SK-N-SH (cell line): ENCODE results near the gene ABHD12. TPM values are rescaled to one million over a fixed set of nuclear protein-coding genes. Genes with fewer than 3 reads are reported as not detected.

Experiments used
- CTCF ChIA-PET: fragments of 300-600, 350-600 bp; formaldehyde crosslinking; extraction: SDS; loops from one replicate; lab custom pipeline; 2021; lab: Yijun Ruan, JAX
- POLR2A ChIA-PET: fragments of 350-600 bp; sonication (Branson Sonifier 250); formaldehyde crosslinking; extraction: SDS; loops from one replicate; lab custom pipeline; 2020; ENCODE audit warnings: antibody characterized with exemption, inconsistent platforms; lab: Yijun Ruan, JAX
- DNase-seq: peaks from one replicate; pipeline ENCODE4 v3.0.0; 2012
- H2AFZ ChIP-seq: fragments of 200-600 bp; sonication (generic); 2 replicates; pipeline ENCODE4 v1.8.1; 2016; ENCODE audit warnings: antibody characterized with exemption, mild to moderate bottlenecking, low read depth
- H3F3A ChIP-seq: fragments of 200-600 bp; sonication (generic); replicated peaks from 2 replicates; pipeline ENCODE3; 2016; ENCODE audit warnings: antibody characterized with exemption, mild to moderate bottlenecking; ENCODE audit not compliant: insufficient read depth
- H3K27ac ChIP-seq, 2 experiments: fragments of 200-500 bp in 1 of 2; fragments of 200-600 bp in 1 of 2; sonication (Bioruptor generic) in 1 of 2; sonication (generic), shearing (Covaris generic) in 1 of 2; 2 replicates each; pipeline versions ENCODE4 v1.5.1 to v1.6.1; 2014 to 2016; ENCODE audit warnings: low read depth in 2 of 2, inconsistent platforms in 1 of 2, low read length in 1 of 2, mild to moderate bottlenecking in 1 of 2, mixed read lengths in 1 of 2
- H3K27me3 ChIP-seq: fragments of 200-600 bp; sonication (generic), shearing (Covaris generic); 2 replicates; pipeline ENCODE4 v1.6.1; 2016; ENCODE audit warnings: mixed run types; ENCODE audit not compliant: insufficient read depth
- H3K36me3 ChIP-seq, 2 experiments: fragments of 200-500 bp in 1 of 2; fragments of 200-600 bp in 1 of 2; sonication (Bioruptor generic) in 1 of 2; sonication (generic) in 1 of 2; replicated peaks in 1 of 2; 2 replicates each; pipeline versions ENCODE3 to v1.5.1; 2014 to 2016; ENCODE audit warnings: low read length in 1 of 2, mild to moderate bottlenecking in 1 of 2; ENCODE audit not compliant: insufficient read depth in 2 of 2, control insufficient read depth in 1 of 2
- H3K4me1 ChIP-seq, 2 experiments: fragments of 200-500 bp in 1 of 2; fragments of 200-600 bp in 1 of 2; sonication (Bioruptor generic) in 1 of 2; sonication (generic), shearing (Covaris generic) in 1 of 2; 2 replicates each; pipeline versions ENCODE4 v1.5.1 to v1.6.1; 2014 to 2016; ENCODE audit warnings: low read depth in 1 of 2, low read length in 1 of 2, mixed run types in 1 of 2; ENCODE audit not compliant: insufficient read depth in 2 of 2, control insufficient read depth in 1 of 2
- H3K4me2 ChIP-seq: fragments of 200-600 bp; sonication (generic), shearing (Covaris generic); 2 replicates; pipeline ENCODE4 v1.6.1; 2017; ENCODE audit warnings: mixed run types
- H3K4me3 ChIP-seq, 2 experiments: fragments of 200-500 bp in 1 of 2; fragments of 200-600 bp in 1 of 2; sonication (Bioruptor generic) in 1 of 2; sonication (generic), shearing (Covaris generic) in 1 of 2; 2 replicates each; pipeline versions ENCODE4 v1.5.1 to v1.8.1; 2014 to 2016; ENCODE audit warnings: low read depth in 2 of 2, inconsistent platforms in 1 of 2, low read length in 1 of 2, mild to moderate bottlenecking in 1 of 2, mixed read lengths in 1 of 2, moderate library complexity in 1 of 2
- H3K79me2 ChIP-seq: fragments of 200-600 bp; sonication (generic); 2 replicates; pipeline ENCODE4 v1.8.1; 2017; ENCODE audit warnings: mild to moderate bottlenecking; ENCODE audit not compliant: insufficient read depth
- H3K9ac ChIP-seq: fragments of 200-600 bp; sonication (generic); 2 replicates; pipeline ENCODE4 v1.6.1; 2017; ENCODE audit warnings: mixed run types
- H3K9me2 ChIP-seq: fragments of 200-600 bp; sonication (generic); 2 replicates; pipeline ENCODE4 v1.6.1; 2017; ENCODE audit warnings: mixed run types
- H3K9me3 ChIP-seq: fragments of 200-600 bp; sonication (generic); 2 replicates; pipeline ENCODE4 v1.6.1; 2017; ENCODE audit warnings: mixed run types, mild to moderate bottlenecking, moderate library complexity
- H4K20me1 ChIP-seq: fragments of 200-600 bp; sonication (generic); 2 replicates; pipeline ENCODE4 v1.6.1; 2017; ENCODE audit warnings: mild to moderate bottlenecking, mixed run types; ENCODE audit not compliant: insufficient read depth
- CHD2 ChIP-seq: fragments of 150-350 bp; IDR thresholded peaks from 2 replicates; pipeline ENCODE4 v1.6.1; 2018; ENCODE audit warnings: low read length; ENCODE audit not compliant: partially characterized antibody
- ELF1 ChIP-seq: IDR thresholded peaks from 2 replicates; pipeline ENCODE4 v1.4.0; 2012
- EZH2phosphoT487 ChIP-seq: fragments of 200-600 bp; sonication (generic); IDR thresholded peaks from 2 replicates; pipeline ENCODE4 v1.6.1; 2017; ENCODE audit warnings: low read depth, mixed run types, mild to moderate bottlenecking, antibody characterized with exemption, moderate library complexity, borderline replicate concordance
- FOXJ3 ChIP-seq: sonication (generic); formaldehyde crosslinking; IDR thresholded peaks from 2 replicates; pipeline ENCODE4 v1.5.1; 2020; ENCODE audit warnings: mild to moderate bottlenecking, missing genetic modification reagents
- GATA2 ChIP-seq: sonication (generic); formaldehyde crosslinking; IDR thresholded peaks from 2 replicates; pipeline ENCODE4 v1.5.0; 2020; ENCODE audit warnings: mild to moderate bottlenecking, missing genetic modification reagents
- IRF3 ChIP-seq: fragments of 150-350 bp; IDR thresholded peaks from 2 replicates; pipeline ENCODE4 v1.6.1; 2016; ENCODE audit warnings: mild to moderate bottlenecking, low read depth, low read length
- JUND ChIP-seq: IDR thresholded peaks from 2 replicates; pipeline ENCODE4 v1.4.0; 2012
- MEF2A ChIP-seq: IDR thresholded peaks from 2 replicates; pipeline ENCODE4 v1.4.0; 2012; ENCODE audit warnings: low read depth, borderline replicate concordance
- MXI1 ChIP-seq: IDR thresholded peaks from 2 replicates; pipeline ENCODE4 v1.6.1; 2012; ENCODE audit warnings: mild to moderate bottlenecking, low read depth, low read length, improper control_type of control experiment
- NFIC ChIP-seq: IDR thresholded peaks from 2 replicates; pipeline ENCODE4 v1.4.0; 2012; ENCODE audit warnings: borderline replicate concordance
- PBX3 ChIP-seq: IDR thresholded peaks from 2 replicates; pipeline ENCODE4; 2012
- POLR2AphosphoS5 ChIP-seq: IDR thresholded peaks from 2 replicates; pipeline ENCODE4 v1.6.1; 2012; ENCODE audit warnings: low read depth, low read length
- REST ChIP-seq: IDR thresholded peaks from 2 replicates; pipeline ENCODE4 v1.6.1; 2012; ENCODE audit warnings: mild to moderate bottlenecking, low read depth, low read length, moderate library complexity
- RFX5 ChIP-seq: IDR thresholded peaks from 2 replicates; pipeline ENCODE4 v1.6.1; 2012; ENCODE audit warnings: mild to moderate bottlenecking, improper control_type of control experiment, low read length
- SMC3 ChIP-seq: IDR thresholded peaks from 2 replicates; pipeline ENCODE4 v1.6.1; 2012; ENCODE audit warnings: low read depth, low read length, improper control_type of control experiment
- TAF1 ChIP-seq: IDR thresholded peaks from 2 replicates; pipeline ENCODE4 v1.6.1; 2012; ENCODE audit warnings: low read depth, mild to moderate bottlenecking, low read length, moderate library complexity, borderline replicate concordance
- TCF12 ChIP-seq: IDR thresholded peaks from 2 replicates; pipeline ENCODE4 v1.4.0; 2012
- USF1 ChIP-seq: IDR thresholded peaks from 2 replicates; pipeline ENCODE4 v1.4.0; 2012; ENCODE audit warnings: low read depth, borderline replicate concordance
- ZBTB33 ChIP-seq: IDR thresholded peaks from 2 replicates; pipeline ENCODE4 v1.4.0; 2012; ENCODE audit warnings: low read depth, borderline replicate concordance
- WGBS: methylation state at CpG from one replicate; pipeline ENCODE4 v1.1.6; 2017; ENCODE audit warnings: low lambda C conversion rate; 5-methylcytosine and 5-hydroxymethylcytosine counted together
- polyA plus RNA-seq, 3 experiments: library from polyadenylated mRNA; depleted of rRNA; stranded (reverse); fragments of >200 nt; gene quantifications; 2 replicates each; pipeline ENCODE4 v1.2.3, GENCODE V29; 2012

The ABHD12 gene
- polyA plus RNA-seq, 1 of the 3 experiments (the other 2 are of a cell fraction): 33.5 TPM

- no peak for TF ChIP-seq REST
- no peak for TF ChIP-seq NFIC
These were observed 102.9 kb downstream of the ABHD12 start (continued) for GRCh38 chr20:25287631-25288290.

- no peak overlapping the region for H3K4me3 ChIP-seq
- H3K4me2 ChIP-seq: no peak overlapping the region
- H3K9me3 ChIP-seq: no peaks in the 10 kb centered on the region
- no peaks in the 10 kb centered on the region; a peak in 1 of 4 replicates for H3K4me1 ChIP-seq
- H3K36me3 ChIP-seq: peaks cover 10 to 59% of the 10 kb centered on the region in 2 experiments
- TF ChIP-seq POLR2AphosphoS5 (no peak), SMC3 (no peak), ELF1 (no peak), EZH2phosphoT487 (no peak), CHD2 (no peak), IRF3 (no peak), PBX3 (no peak), ZBTB33 (no peak), USF1 (no peak), MEF2A (no peak), JUND (no peak), TAF1 (no peak), NFIC (no peak), RFX5 (no peak), FOXJ3 (no peak), MXI1 (no peak), GATA2 (no peak), TCF12 (no peak)
- H3K9ac ChIP-seq: no peak overlapping the region
- ChIA-PET POLR2A (no interaction called here), CTCF (interaction anchor here (1.4 to 8.2 kb wide), 2 partner anchors 8 to 112 kb away, joined by 7 to 46 read pairs; no protein-coding TSS in a partner anchor)
- H3K27ac ChIP-seq: no peak overlapping the region
- no peaks in the 10 kb centered on the region for H3F3A ChIP-seq
- 95% methylated on average over 11 of the region's 12 CpGs for WGBS
- H4K20me1 ChIP-seq: 0 out of 2 replicates have a peak, but pooled peaks cover 6% of the 10 kb centered on the region
- no peak for DNase-seq
- no peaks in the 10 kb centered on the region for H3K27me3 ChIP-seq
- H3K9me2 ChIP-seq: no peaks in the 10 kb centered on the region
- H3K79me2 ChIP-seq: no peaks in the 10 kb centered on the region
- no peak overlapping the region for H2AFZ ChIP-seq
These were observed 103.7 kb downstream of the ABHD12 start for GRCh38 chr20:25286917-25287316.
